Common myeloid progenitor, CD34-positive (primary cell): Measurements from ENCODE around the gene TCP11.

ENCODE experiments used
- CTCF ChIA-PET: fragments of 350-600 bp; sonication (Branson Sonifier 250); formaldehyde crosslinking; loops from one replicate; lab custom pipeline; 2021; ENCODE audit warnings: antibody characterized with exemption; lab: Charles Lee
- POLR2A ChIA-PET: fragments of 350-600 bp; sonication (Branson Sonifier 250); formaldehyde crosslinking; loops from one replicate; lab custom pipeline; 2021; ENCODE audit warnings: antibody characterized with exemption; lab: Charles Lee
- DNase-seq, 3 donors: peaks; one replicate each; pipeline versions ENCODE4 v3.0.0 to v3.0.0-alpha.2; 2013
- H3K27ac ChIP-seq, 2 experiments: 1 replicate in 1 of 2; 2 replicates in 1 of 2; pipeline ENCODE4 v1.7.0; 2013; ENCODE audit warnings: inconsistent platforms in 2 of 2, low read length in 2 of 2, mild to moderate bottlenecking in 2 of 2, low read depth in 1 of 2, moderate library complexity in 1 of 2; ENCODE audit not compliant: severe bottlenecking in 2 of 2, insufficient read depth in 1 of 2, poor library complexity in 1 of 2
- H3K27me3 ChIP-seq, 5 experiments: replicated peaks in 2 of 5; 1 replicate in 3 of 5; 2 replicates in 2 of 5; pipeline versions ENCODE4 v1.6.1 to v1.7.0; 2013; ENCODE audit warnings: low read length in 4 of 5, mild to moderate bottlenecking in 2 of 5, moderate library complexity in 2 of 5, inconsistent platforms in 1 of 5; ENCODE audit not compliant: insufficient read depth in 5 of 5, control insufficient read depth in 4 of 5
- H3K36me3 ChIP-seq, 4 experiments: 1 replicate in 2 of 4; 2 replicates in 2 of 4; pipeline versions ENCODE4 v1.6.1 to v1.7.0; 2013; ENCODE audit warnings: low read length in 3 of 4, control low read depth in 1 of 4, mild to moderate bottlenecking in 1 of 4; ENCODE audit not compliant: control insufficient read depth in 4 of 4, insufficient read depth in 4 of 4
- H3K4me1 ChIP-seq, 4 experiments: 1 replicate in 3 of 4; 2 replicates in 1 of 4; pipeline versions ENCODE4 v1.6.1 to v1.7.1; 2013; ENCODE audit warnings: low read length in 3 of 4, mild to moderate bottlenecking in 3 of 4, control low read depth in 1 of 4, inconsistent platforms in 1 of 4, moderate library complexity in 1 of 4; ENCODE audit not compliant: control insufficient read depth in 4 of 4, insufficient read depth in 4 of 4; ENCODE audit errors: control extremely low read depth in 1 of 4
- H3K4me3 ChIP-seq, 7 experiments: 1 replicate in 4 of 7; 2 replicates in 3 of 7; pipeline versions ENCODE4 v1.5.1 to v1.7.0; 2013; ENCODE audit warnings: mild to moderate bottlenecking in 7 of 7, low read length in 6 of 7, moderate library complexity in 6 of 7, inconsistent platforms in 2 of 7, low read depth in 2 of 7, control low read depth in 1 of 7; ENCODE audit not compliant: insufficient read depth in 4 of 7, control insufficient read depth in 1 of 7; ENCODE audit errors: extremely low read depth in 1 of 7
- H3K9me3 ChIP-seq, 5 experiments: 1 replicate in 4 of 5; 2 replicates in 1 of 5; pipeline versions ENCODE4 v1.6.1 to v1.7.1; 2013; ENCODE audit warnings: low read length in 4 of 5, mild to moderate bottlenecking in 2 of 5, inconsistent platforms in 1 of 5, low read depth in 1 of 5, moderate library complexity in 1 of 5; ENCODE audit not compliant: control insufficient read depth in 4 of 5, insufficient read depth in 2 of 5; ENCODE audit errors: control extremely low read depth in 1 of 5
- WGBS: methylation state at CpG from one replicate; pipeline ENCODE4 v1.1.5; 2013; ENCODE audit not compliant: insufficient coverage; 5-methylcytosine and 5-hydroxymethylcytosine counted together

TCP11 gene

GRCh38 chr6:35070111-35070510, 71.0 kb downstream of the TCP11 start:
- Histone ChIP-seq H3K9me3 (no peaks in the 10 kb centered on the region), H3K27me3 (no peaks in the 10 kb centered on the region), H3K27ac (no peak overlapping the region), H3K4me1 (no peaks in the 10 kb centered on the region), H3K4me3 (no peak overlapping the region), H3K36me3 (peaks cover 0 to 23% (median 19%) of the 10 kb centered on the region in 4 experiments)
- DNase-seq: no peak
- WGBS: 100% methylated on average over 2 of the region's 2 CpGs
- ChIA-PET POLR2A (interaction anchor here (0.6 kb wide), 1 partner anchor 58 kb away, joined by 3 read pairs; no protein-coding TSS in a partner anchor), CTCF (interaction anchor here (1.0 kb wide), 1 partner anchor 37 kb away, joined by 3 read pairs; no protein-coding TSS in a partner anchor)

GRCh38 chr6:35069262-35069661, 71.9 kb downstream of the TCP11 start:
- ChIA-PET CTCF (no interaction called here), POLR2A (no interaction called here)
- Histone ChIP-seq H3K27ac (no peak overlapping the region), H3K4me3 (no peak overlapping the region), H3K27me3 (no peaks in the 10 kb centered on the region), H3K9me3 (no peaks in the 10 kb centered on the region), H3K4me1 (peaks cover 0 to 3% (median 0%) of the 10 kb centered on the region in 4 experiments), H3K36me3 (peaks cover 0 to 27% (median 19%) of the 10 kb centered on the region in 4 experiments)
- WGBS: 100% methylated on average over 1 of the region's 2 CpGs
- DNase-seq: no peak

- Histone ChIP-seq H3K4me1 (peaks cover 0 to 9% (median 2%) of the 10 kb centered on the region in 4 experiments), H3K36me3 (peaks cover 0 to 26% (median 19%) of the 10 kb centered on the region in 4 experiments), H3K4me3 (no peak overlapping the region), H3K9me3 (no peaks in the 10 kb centered on the region), H3K27me3 (no peaks in the 10 kb centered on the region), H3K27ac (no peak overlapping the region)
- POLR2A ChIA-PET: no interaction called here
- DNase-seq: no peak
- 100% methylated on average over 6 of the region's 7 CpGs for WGBS
- CTCF ChIA-PET: interaction anchor here (1.0 kb wide), 1 partner anchor 83 kb away, joined by 3 read pairs; no protein-coding TSS in a partner anchor
Observed at GRCh38 chr6:35068644-35069043, 72.5 kb downstream of the TCP11 start.

- ChIA-PET CTCF (interaction anchor here (1.0 kb wide), 1 partner anchor 83 kb away, joined by 3 read pairs; no protein-coding TSS in a partner anchor), POLR2A (no interaction called here)
- 95% methylated on average over 8 of the region's 9 CpGs for WGBS
- no peaks in the 10 kb centered on the region for H3K9me3 ChIP-seq
- no peak for DNase-seq
- no peak overlapping the region for H3K4me3 ChIP-seq
- H3K27ac ChIP-seq: no peak overlapping the region
- H3K4me1 ChIP-seq: peaks cover 0 to 13% (median 5%) of the 10 kb centered on the region in 4 experiments
- H3K27me3 ChIP-seq: no peaks in the 10 kb centered on the region
- peaks cover 0 to 23% (median 19%) of the 10 kb centered on the region in 4 experiments for H3K36me3 ChIP-seq
Observed at GRCh38 chr6:35068206-35068605, 72.9 kb downstream of the TCP11 start.
